Panc1 (cell line): Measurements from ENCODE around the gene SLC7A1. TPM values are rescaled to one million over a fixed set of nuclear protein-coding genes. Genes with fewer than 3 reads are reported as not detected.

Source experiments
- ATAC-seq: fragments of 200-7000 bp; cut with Tn5 transposase; 2 replicates; pipeline ENCODE4 v1.9.1; 2020; ENCODE audit warnings: mild to moderate bottlenecking, moderate library complexity
- BruUV-seq: library from RNA; stranded (reverse); fragments of 400-500 nt; replicated peaks from 2 replicates; lab custom pipeline; 2021; lab: Mats Ljungman, UMichigan
- CTCF ChIA-PET: fragments of 300-600 bp; sonication (Branson Sonifier 250); formaldehyde crosslinking; loops from one replicate; lab custom pipeline; 2022; ENCODE audit warnings: antibody characterized with exemption; lab: Charles Lee
- POLR2A ChIA-PET: fragments of 300-600 bp; sonication (Branson Sonifier 250); formaldehyde crosslinking; loops from one replicate; lab custom pipeline; 2022; ENCODE audit warnings: antibody characterized with exemption; lab: Charles Lee
- DNase-seq: peaks from one replicate; pipeline ENCODE4 v3.0.0-alpha.2; 2010; ENCODE audit warnings: low read depth, low spot score
- H3K27ac ChIP-seq: 2 replicates; pipeline ENCODE4 v1.5.1; 2011; ENCODE audit warnings: mild to moderate bottlenecking, low read length, inconsistent platforms
- H3K27me3 ChIP-seq: fragments of 200-500 bp; sonication (Bioruptor generic); 2 replicates; pipeline ENCODE4 v1.6.0; 2014; ENCODE audit warnings: low read length, inconsistent platforms; ENCODE audit not compliant: control insufficient read depth, insufficient read depth
- H3K36me3 ChIP-seq: fragments of 200-500 bp; sonication (Bioruptor generic); 2 replicates; pipeline ENCODE4 v1.5.1; 2014; ENCODE audit warnings: inconsistent platforms, mild to moderate bottlenecking, low read length, moderate library complexity; ENCODE audit not compliant: control insufficient read depth, insufficient read depth
- H3K4me1 ChIP-seq: 2 replicates; pipeline ENCODE4 v1.5.1; 2011; ENCODE audit warnings: inconsistent platforms, mild to moderate bottlenecking, low read length, moderate library complexity; ENCODE audit not compliant: control insufficient read depth, insufficient read depth
- H3K4me3 ChIP-seq, 2 experiments: 2 replicates each; pipeline ENCODE4 v1.5.1; 2011 to 2012; ENCODE audit warnings: low read depth in 2 of 2, low read length in 2 of 2, mild to moderate bottlenecking in 2 of 2, inconsistent platforms in 1 of 2, moderate library complexity in 1 of 2
- H3K9me3 ChIP-seq: fragments of 200-500 bp; sonication (Bioruptor generic); 2 replicates; pipeline ENCODE4 v1.5.1; 2014; ENCODE audit warnings: low read depth, mild to moderate bottlenecking, inconsistent platforms, low read length, moderate library complexity; ENCODE audit not compliant: control insufficient read depth, insufficient read depth
- CTCF ChIP-seq: fragments of 450-650 bp; IDR thresholded peaks from 2 replicates; pipeline ENCODE4 v1.5.1; 2017; ENCODE audit warnings: mild to moderate bottlenecking
- POLR2AphosphoS5 ChIP-seq: IDR thresholded peaks from 2 replicates; pipeline ENCODE4 v1.6.1; 2012; ENCODE audit warnings: mild to moderate bottlenecking, low read depth, low read length, moderate library complexity
- REST ChIP-seq, 2 experiments: IDR thresholded peaks; 2 replicates each; pipeline ENCODE4 v1.6.1; 2011 to 2012; ENCODE audit warnings: low read depth in 2 of 2, control low read depth in 1 of 2, low read length in 1 of 2, mild to moderate bottlenecking in 1 of 2, moderate library complexity in 1 of 2; ENCODE audit not compliant: insufficient read depth in 1 of 2
- SIN3A ChIP-seq: IDR thresholded peaks from 2 replicates; pipeline ENCODE4 v1.6.1; 2012; ENCODE audit warnings: low read depth, mild to moderate bottlenecking, low read length, moderate library complexity, borderline replicate concordance; ENCODE audit not compliant: insufficient read depth
- TCF7L2 ChIP-seq: IDR thresholded peaks from 2 replicates; pipeline ENCODE4 v1.6.1; 2011; ENCODE audit warnings: mild to moderate bottlenecking, low read depth, low read length, inconsistent platforms
- in situ Hi-C: cut with HindIII; loops from 2 replicates; pipeline ENCODE4 v1.10.0; 2016; ENCODE audit warnings: low sequenced_read_pairs, low pct_unique_long_range_greater_than_20kb
- intact Hi-C: fragments of 100-400 bp; cut with micrococcal nuclease; formaldehyde crosslinking; loops from one replicate; pipeline ENCODE4 v1.10.0; 2022; ENCODE audit not compliant: unreplicated experiment
- total RNA-seq: library from RNA; stranded (reverse); gene quantifications from one replicate; pipeline ENCODE4 v1.2.1, GENCODE V29; 2021; ENCODE audit not compliant: unreplicated experiment

SLC7A1 gene
- total RNA-seq, 1 experiment from 2014 or later: 63.3 TPM

- Histone ChIP-seq H3K9me3 (no peaks in the 10 kb centered on the region), H3K4me1 (peaks cover 4% of the 10 kb centered on the region), H3K4me3 (no peak overlapping the region), H3K27me3 (no peaks in the 10 kb centered on the region), H3K27ac (no peak overlapping the region), H3K36me3 (no peaks in the 10 kb centered on the region)
- no peak for DNase-seq
- ChIA-PET POLR2A (no interaction called here), CTCF (no interaction called here)
- no peak for ATAC-seq
- in situ Hi-C loops: no loop called here
- no peak for TF ChIP-seq SIN3A
- TF ChIP-seq CTCF: no peak
- no peak for TF ChIP-seq REST (IDR thresholded peaks at IDR 0.05; ENCODE audit: insufficient read depth in 1 of 2, low read depth in 2 of 2, low read length in 1 of 2)
- no TSS peak for BruUV-seq
- intact Hi-C loops: no loop called here
Measured at GRCh38 chr13:29573190-29573589, 22.3 kb downstream of the SLC7A1 start.

GRCh38 chr13:29572575-29572974 lies 22.9 kb downstream of the SLC7A1 start:
- Histone ChIP-seq H3K27ac (no peak overlapping the region), H3K4me1 (peaks cover 4% of the 10 kb centered on the region), H3K27me3 (no peaks in the 10 kb centered on the region), H3K9me3 (no peaks in the 10 kb centered on the region), H3K4me3 (no peak overlapping the region), H3K36me3 (no peaks in the 10 kb centered on the region)
- ATAC-seq: no peak
- no peak for TF ChIP-seq CTCF
- no peak for TF ChIP-seq TCF7L2
- TF ChIP-seq REST (IDR thresholded peaks at IDR 0.05; ENCODE audit: insufficient read depth in 1 of 2, low read depth in 2 of 2, low read length in 1 of 2): no peak
- TF ChIP-seq POLR2AphosphoS5: no peak
- TF ChIP-seq SIN3A: no peak
- BruUV-seq: no TSS peak
- ChIA-PET POLR2A (no interaction called here), CTCF (no interaction called here)
- in situ Hi-C loops (no loop called here), intact Hi-C loops (no loop called here)
- DNase-seq: no peak
